NCI-H446 (cell line): ENCODE data around the gene SUGT1.
A peak's percentile ranks its signal among the peaks of the same experiment; 100 is the strongest.
"Not testable (repeated sequence)": the region's sequence is repeated elsewhere in the genome, so short reads cannot be mapped to it uniquely, and the experiment has no call there.

Source experiments
- DNase-seq, 2 experiments: peaks; one replicate each; lab custom pipeline; 2025; lab: John Stamatoyannopoulos, UW

Gene SUGT1

DNA sequence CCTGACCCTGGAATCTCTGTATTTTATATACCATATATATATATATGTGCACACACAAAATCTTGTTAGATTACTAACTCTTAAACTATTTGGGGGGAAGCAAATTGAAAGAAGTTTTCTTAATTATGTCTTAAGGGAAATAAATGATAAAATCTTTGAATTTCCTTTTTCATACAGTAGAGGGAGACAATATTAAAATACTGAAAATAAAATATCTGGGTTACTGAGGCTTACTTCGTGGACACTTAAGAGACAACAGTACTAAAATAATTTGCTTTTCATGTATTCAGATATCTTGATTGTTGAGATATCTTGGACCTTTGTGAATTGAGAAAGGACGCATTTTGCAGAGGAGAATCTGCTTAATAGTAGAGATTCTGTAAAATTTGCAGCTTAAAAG is 17.0 kb downstream of the SUGT1 start:
- no peak for DNase-seq

DNA sequence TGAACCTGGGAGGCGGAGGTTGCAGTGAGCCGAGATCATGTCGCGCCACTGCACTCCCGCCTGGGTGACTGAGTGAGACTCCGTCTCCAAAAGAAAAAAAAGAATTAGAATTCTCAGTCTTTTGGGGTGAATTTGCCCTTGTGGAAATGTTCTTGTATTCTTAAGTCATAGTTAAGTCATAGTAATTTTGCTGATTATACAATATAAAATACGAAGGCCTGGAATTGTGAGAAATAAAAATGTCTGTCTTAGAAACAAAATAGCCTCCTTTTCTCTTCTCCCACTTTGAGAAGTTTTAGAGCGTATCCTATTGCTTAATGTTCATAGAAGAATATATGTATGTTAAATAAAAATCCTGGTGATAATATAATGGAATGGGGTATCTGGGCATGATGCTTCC is 18.1 kb downstream of the SUGT1 start:
- no peak for DNase-seq

DNA sequence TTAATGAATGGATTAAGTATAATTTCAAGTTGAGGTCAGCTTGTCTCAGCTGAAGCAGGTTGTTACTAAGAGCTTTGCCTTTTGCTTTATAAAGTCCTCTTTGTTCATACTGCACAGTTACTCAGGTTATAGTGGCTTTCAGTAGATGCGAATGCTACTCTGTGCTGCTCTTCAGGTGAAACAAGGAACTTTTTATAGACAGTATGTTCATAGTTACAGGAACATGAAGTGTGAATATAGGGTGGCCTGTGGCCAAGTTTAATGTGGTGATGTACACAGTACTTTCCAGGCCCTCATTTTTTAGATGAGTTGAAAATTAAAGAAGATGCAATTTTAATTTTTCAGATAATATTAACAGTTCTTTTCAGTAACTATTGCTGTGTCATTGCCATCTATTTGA is 20.8 kb downstream of the SUGT1 start:
- DNase-seq = no peak

DNA sequence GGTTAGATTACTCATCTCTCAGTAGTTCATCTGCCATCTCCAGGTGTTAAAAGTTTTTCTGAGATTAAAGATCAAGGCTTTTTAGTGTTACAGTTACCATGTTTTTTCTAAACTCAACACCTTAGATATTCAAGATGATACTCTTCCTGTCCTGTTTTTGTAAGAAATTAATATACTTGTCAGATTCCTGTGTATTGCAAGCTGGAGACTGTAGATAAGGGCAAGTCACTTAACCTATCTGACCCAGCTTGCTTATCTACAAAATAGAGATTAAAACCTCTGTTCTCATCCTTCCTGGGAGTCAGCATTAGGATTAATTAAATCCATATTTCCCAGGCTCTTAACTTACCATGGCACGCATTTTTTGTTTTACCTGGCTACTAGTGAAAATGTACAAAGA is 25.2 kb downstream of the SUGT1 start:
- DNase-seq = no peak

DNA sequence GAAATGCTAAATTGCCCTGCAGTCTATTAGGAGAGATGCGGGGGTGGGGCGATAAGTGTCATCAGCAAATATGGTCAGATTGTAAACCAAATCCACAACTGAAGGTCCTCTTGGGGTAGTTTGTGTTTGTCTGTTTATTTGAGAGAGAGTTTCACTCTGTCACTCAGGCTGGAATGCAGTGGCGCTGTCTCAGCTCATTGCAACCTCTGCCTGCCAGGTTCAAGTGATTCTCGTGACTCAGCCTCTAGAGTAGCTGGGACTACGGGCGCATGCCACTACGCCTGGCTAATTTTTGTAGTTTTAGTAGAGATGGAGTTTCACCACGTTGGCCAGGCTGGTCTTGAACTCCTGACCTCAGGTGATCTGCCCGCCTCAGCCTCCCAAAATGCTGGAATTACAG is 33.2 kb downstream of the SUGT1 start:
- DNase-seq = not testable (repeated sequence)

DNA sequence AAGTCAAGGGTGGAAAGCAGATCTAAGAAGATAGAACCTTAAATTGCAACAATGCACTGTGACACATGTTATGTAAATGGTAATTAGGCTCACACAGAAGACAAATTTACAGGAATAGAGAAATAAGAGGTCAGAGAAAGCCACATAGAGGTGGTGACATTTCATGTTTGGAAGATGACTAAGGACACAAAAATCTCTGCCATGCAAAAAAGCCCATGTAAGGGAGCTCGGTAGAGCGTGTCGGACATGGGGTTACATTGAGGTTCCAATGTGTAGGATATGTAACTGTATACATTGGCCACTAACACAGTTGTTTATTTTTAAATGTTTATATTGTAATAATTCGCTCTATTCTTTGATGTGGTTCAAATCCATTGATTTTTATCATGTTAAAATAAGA is 33.7 kb downstream of the SUGT1 start:
- no peak for DNase-seq

DNA sequence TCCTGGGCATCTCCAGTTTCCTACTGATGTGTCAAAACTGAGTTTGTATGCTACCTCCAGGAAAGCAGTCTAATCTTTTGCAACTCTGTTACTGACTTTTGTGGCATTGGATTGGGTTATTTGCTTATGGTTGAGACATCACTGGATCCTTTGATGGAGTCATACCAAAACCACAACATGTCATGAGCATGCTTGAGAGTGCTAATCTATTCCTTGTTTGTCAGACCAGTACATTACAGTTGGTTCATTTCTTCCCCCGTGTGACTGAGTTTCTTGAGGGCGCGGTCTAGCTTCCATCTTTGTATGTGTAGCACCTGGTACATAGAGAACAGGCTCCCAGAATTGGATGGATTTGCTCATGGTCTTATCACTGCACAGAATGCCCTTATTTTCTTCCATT is 43.2 kb downstream of the SUGT1 start:
- DNase-seq = no peak

DNA sequence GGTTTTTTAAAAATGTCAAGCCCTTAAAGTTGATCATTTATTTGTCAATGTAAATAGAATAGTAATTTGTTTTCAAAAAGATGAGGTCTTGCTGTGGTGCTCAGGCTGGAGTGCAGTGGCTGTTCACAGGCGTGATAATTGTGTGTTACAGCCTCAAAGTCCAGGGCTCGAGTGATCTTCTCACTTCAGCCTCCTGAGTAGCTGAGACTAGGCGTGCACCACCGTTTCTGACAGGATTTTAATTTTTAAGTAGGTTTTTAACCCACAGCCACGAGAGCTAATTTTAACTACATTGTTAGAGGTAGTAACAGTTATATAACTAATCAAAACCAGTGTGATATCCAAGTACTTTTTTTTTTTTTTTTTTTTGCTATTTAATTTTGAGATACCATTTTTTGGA is 43.9 kb downstream of the SUGT1 start:
- no peak for DNase-seq

DNA sequence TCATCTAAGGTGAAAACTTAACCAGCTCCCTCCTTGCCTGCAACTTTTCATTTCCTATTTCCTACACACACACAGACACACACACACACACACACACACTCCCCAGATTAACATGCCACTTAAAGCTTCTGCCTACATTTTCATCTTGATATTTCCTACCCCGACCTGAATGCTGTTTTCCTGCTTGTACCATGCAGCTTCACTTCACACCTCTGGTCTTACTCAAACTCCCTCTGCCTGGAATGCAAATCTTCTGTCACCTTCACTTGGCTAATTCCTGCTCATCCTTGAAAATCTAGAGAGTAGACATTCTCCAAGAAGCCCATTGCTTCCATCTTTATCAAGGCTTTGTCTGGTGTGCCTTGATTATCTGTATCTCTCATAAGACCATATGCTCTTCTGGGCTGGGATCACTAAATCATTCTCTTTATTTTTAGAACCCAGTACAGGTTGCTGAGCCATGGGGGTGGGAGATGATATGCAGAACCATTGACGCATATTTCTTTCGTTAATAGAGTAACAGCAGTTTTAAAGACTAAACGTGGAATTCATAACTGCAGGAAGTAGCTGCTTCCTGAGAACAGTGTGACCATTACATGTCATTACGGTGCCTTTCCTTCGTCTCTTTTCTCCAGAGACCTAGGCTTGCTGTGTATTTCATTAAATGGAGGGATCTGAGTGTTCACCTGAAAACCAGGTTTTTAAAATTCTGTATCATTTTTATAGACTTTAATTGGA is 49.3 kb downstream of the SUGT1 start:
- no peak for DNase-seq

DNA sequence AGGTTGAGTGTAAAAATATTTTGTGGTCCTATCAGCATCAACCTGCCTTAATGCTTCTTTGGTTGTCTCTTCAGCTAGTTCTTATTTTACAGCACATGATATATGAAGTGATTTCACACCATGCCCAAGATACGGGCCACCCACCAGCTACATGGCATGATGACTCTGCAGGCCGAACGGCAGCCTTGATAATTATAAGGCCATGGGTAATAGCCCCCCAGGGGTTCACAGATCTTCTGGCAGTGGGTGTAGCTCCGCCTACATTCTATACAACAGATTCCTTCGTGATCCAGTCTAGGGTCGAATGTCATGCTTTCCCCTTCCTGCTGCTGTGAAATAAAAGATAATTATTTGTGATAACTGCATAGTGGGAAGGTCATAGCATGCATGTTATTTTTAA is 50.8 kb downstream of the SUGT1 start:
- no peak for DNase-seq

DNA sequence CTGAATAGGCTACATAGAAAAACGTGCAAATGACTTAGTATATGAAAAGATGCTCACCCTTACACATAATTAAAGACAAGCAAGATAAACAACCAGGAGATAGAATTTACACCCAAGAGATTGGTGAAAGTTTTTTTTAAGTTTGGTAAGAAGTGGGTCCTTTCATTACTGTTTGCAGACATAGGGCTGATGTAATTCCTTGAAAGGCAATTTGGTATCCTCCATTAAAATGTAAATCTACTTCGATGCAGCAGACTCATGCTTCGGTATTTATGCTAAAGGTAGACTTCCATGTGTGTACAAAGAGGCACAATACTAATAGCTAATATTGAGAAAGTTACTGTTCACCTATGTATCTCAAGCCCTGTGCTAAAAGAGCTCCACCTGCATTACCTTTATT is 53.4 kb downstream of the SUGT1 start:
- no peak for DNase-seq

DNA sequence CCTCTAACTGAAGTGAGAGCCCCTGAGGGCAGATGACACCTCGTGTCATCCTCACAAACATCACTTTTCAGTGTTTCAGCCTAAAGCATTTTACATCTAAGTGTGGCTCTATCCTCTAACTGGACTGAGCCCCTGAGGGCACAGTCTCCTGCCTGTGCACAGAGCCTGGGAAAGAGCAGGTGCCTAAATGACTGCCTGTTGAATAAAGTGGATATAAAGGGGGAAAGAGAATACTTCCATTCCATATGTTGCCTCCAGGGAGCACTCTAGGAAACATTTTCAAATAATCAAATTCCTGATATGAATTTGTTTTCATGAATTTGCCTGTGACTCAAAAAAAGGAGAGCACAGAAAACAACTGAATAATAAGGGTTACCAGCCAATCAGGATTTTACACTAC is 54.7 kb downstream of the SUGT1 start:
- DNase-seq = peak in 1 of 2 experiments; percentile 1

DNA sequence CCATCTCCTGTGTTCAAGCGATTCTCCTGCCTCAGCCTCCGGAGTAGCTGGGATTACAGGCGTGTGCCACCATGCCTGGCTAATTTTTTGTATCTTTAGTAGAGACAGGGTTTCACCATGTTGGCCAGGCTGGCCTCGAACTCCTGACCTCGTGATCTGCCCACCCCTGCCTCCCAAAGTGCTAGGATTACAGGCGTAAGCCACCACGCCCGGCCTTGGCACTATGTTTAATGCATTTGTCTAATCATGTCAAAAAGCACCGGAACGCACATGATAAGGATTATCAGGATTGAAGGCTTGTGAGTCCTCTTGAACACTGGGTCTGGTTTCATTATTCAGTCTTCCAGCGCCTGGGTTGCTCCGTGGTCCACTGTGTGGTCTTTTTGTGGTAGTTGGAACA is 55.6 kb downstream of the SUGT1 start:
- not testable (repeated sequence) for DNase-seq

DNA sequence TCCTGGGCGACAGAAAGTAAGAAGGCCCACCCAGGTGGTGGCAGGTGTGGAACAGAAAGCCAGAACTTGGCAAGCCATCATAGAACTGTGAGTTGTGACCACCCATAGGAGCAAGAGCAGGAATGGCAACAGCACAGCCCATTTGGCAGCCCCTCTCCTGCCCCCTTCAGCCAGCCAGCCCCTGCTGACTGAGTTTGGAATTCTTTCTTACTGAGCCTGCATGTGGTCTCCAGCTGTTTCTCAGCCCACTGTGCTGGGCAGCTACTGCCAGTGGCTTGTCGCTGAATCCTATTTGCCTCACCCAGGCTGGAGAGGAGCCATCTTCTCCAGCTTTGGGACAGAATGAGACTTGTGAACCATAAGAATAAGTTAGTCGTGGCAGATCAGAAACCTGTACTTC is 58.6 kb downstream of the SUGT1 start:
- DNase-seq = no peak

DNA sequence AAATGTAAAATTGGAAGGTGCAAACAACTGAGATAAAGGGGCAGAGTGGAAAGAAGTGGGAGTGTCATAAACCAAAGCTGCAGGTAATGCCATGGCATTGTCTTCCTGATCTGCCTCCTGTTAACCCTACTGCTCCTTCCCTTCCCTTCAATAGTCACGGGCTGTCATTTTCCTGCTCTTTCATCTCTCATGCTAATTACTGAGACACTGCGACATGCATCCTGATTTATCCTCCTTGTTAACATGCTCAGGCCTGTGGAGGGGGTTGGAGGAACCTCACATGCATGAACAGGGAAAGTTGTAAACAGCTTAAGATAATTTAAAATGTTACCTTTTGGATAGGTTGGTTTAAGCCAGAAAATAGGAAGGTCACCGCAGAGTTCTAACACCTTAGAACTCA is 59.7 kb downstream of the SUGT1 start:
- DNase-seq = no peak

DNA sequence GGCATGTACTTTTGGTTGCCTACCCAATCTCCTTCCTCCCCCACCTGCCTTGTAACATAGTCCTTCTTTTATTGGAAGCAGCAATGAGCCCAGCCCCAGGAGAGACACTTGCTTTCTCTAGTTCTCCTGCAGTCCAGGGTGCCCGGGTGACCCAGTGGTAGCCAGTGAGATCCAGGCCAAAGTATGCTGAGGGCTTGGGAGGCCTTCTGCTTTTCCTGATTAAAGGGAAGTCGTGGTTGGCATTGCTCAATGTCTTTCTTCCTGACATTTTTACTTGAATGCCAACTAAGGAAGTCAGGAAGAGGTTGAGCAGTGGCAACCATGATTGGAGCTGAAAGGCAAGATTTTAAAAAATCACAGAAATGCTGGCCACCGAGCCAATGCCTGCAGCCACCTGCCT is 61.3 kb downstream of the SUGT1 start:
- DNase-seq = no peak

DNA sequence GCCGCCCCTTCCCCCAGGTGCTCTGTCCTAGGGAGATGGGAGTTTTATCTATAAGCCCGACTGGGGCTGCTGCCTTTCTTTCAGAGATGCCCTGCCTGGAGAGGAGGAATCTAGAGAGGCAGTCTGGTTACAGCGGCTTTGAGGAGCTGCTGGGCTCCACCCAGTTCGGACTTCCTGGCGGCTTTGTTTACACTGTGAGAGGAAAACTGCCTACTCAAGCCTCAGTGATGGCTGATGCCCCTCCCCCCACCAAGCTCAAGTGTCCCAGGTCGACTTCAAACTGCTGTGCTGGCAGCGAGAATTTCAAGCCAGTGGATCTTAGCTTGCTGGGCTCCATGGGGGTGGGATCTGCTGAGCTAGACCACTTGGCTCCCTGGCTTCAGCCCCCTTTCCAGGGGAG is 68.3 kb downstream of the SUGT1 start:
- not testable (repeated sequence) for DNase-seq

DNA sequence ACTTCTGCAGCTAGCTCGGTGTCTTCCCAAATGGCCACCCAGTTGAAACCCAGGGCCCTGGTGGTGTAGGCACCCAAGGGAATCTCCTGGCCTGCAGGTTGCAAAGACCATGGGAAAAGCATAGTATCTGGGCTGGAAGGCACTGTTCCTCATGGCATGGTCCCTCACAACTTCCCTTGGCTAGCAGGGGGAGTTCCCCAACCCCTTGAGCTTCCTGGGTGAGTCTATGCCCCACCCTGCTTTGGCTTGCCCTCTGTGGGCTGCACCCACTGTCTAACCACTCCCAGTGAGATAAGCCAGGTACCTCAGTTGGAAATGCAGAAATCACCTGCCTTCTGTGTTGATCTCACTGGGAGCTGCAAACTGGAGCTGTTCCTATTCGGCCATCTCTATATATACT is 68.7 kb downstream of the SUGT1 start:
- not testable (repeated sequence) for DNase-seq

DNA sequence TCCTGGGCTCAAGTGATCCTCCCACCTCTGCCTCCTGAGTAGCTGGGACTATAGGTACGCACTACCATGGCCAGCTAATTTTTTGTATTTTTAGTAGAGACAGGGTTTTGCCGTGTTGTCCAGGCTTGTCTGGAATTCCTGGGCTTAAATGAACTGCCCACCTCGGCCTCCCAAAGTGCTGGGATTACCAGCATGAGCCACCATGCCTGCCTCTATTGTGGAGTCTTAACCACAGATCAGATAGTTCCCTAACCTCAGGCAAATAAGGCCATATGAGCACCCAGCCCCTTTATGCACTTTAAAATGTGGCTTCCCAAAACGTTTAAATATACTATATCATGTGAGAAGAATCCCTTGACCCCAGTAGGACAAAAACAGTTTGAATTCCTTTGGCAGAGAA is 70.5 kb downstream of the SUGT1 start:
- DNase-seq = no peak

DNA sequence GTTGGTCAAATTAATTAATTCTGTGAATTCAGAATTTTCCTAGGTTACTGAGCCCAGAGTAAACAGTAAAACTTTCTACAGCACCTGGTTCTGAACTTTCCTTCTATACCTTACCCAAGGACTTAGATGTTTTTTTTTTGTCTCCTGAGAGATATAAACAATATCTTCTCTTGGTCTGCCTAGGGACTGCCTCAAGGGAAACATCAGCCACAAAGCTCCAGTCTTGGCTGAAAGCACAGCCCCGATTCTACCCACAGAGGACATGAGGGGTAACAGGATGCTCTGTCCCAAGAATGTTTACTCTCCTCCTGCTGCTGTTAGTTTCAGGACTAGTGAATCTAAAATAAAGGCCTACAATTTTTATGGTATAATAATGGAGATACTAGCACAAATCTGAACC is 72.7 kb downstream of the SUGT1 start:
- DNase-seq = no peak

DNA sequence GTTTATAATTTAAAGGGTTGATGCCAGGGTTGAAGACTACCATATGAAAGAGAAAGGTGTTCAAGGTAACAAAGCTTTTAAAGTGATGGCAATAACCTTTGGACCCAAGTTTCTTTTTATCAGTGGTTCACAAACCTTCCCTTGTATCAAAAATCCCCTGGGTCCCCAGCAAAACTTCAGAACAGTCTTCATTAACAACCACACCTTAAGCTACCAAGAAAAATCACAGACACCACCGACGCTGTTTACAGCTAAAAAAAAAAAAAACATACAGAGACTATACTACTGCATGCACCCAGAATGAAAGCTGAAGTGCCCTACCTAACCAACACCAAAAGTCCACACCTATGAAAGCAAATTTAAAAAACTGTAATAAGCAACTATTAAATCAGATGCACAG is 73.6 kb downstream of the SUGT1 start:
- DNase-seq = no peak

DNA sequence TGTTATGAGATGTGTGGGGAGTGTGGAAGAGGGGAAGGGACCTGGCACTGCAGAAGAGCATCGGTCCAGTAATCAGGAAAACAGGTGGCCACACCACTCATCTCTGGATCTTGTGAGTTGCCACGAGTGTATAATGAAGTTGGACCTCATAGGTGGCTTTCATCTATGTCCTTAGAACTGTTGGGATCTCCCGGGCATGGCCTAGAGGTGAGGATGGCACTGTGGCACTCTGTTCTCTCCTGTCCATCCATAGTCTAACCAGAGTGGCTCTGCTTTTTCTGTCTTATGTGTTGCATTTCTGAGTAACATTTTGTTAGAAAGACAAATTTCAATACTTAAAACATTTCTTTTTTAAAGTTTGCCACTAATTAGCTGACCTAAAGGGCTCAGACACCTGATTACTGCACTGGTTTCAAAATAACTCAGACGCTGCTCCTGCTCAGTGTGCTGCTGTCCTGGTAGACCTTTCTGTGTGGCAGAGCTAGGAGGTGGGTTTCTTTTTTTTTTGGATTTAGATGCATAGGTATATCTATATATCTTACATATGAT is 81.5 kb downstream of the SUGT1 start:
- DNase-seq = no peak

DNA sequence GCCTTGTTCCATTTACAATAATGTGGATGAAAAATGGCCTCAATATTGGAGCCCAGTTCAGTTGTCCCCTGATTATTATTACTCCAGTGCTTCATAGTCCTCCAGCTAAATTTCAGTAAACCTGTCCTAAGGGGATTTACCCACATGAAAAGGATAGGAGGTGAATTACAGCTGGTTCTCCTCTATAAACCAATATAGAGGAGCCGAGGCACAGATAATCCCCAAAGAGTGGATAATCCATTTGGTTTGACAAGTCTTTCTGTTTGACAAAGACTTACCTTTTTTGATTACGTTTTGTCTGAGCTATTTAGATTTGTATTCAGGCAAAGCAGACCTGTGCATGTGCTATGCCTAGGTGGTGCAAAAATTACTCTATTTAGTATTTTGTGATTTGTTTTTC is 84.3 kb downstream of the SUGT1 start:
- DNase-seq = no peak

DNA sequence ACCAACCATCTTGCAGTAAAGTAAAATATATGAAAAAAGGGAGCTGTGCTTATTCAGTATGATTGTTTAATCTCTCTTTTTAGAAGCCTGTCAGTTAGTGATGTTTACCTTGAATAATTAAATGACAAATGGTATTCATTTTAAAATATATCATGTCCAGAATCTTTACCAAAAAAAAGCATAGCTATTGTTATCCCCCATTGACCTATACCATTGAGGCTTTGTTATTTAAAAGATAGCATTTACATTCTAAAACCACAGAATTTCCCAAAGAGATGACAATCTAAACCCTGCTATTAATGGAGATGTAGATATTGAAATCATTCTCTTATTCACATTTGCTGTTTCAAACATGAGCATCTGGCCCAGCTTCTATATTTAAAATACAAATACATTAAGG is 84.8 kb downstream of the SUGT1 start:
- DNase-seq = no peak
